ENCODE measurements around the gene GNB2.

- TF ChIP-seq, protein P1, sequence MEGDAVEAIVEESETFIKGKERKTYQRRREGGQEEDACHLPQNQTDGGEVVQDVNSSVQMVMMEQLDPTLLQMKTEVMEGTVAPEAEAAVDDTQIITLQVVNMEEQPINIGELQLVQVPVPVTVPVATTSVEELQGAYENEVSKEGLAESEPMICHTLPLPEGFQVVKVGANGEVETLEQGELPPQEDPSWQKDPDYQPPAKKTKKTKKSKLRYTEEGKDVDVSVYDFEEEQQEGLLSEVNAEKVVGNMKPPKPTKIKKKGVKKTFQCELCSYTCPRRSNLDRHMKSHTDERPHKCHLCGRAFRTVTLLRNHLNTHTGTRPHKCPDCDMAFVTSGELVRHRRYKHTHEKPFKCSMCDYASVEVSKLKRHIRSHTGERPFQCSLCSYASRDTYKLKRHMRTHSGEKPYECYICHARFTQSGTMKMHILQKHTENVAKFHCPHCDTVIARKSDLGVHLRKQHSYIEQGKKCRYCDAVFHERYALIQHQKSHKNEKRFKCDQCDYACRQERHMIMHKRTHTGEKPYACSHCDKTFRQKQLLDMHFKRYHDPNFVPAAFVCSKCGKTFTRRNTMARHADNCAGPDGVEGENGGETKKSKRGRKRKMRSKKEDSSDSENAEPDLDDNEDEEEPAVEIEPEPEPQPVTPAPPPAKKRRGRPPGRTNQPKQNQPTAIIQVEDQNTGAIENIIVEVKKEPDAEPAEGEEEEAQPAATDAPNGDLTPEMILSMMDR (IDR thresholded peaks at IDR 0.05; ENCODE audit: low read length) = no peak
- no peak for TF ChIP-seq EZH2phosphoT487 (IDR thresholded peaks at IDR 0.05; ENCODE audit: low read length)
Observed at GRCh38 chr7:100665168-100665726, 8.3 kb upstream of the GNB2 start.
